Left colon (tissue), 2 donors: ENCODE results near the gene GSTM4. TPM values are rescaled to one million over a fixed set of nuclear protein-coding genes. Genes with fewer than 3 reads are reported as not detected.

Source experiments
- ATAC-seq: fragments of 200-7000 bp; cut with Tn5 transposase; one replicate; pipeline ENCODE4 v1.9.1; 2020; ENCODE audit warnings: mild to moderate bottlenecking, moderate library complexity
- DNase-seq, 2 donors: peaks; one replicate each; pipeline ENCODE4 v3.0.0-alpha.2; 2020
- intact Hi-C, 2 donors: fragments of 100-400 bp; cut with DNase I in 1 of 2; cut with micrococcal nuclease in 1 of 2; formaldehyde crosslinking; loops; one replicate each; pipeline versions ENCODE4 v1.11.2 to v1.14.0; 2022; cut with DNase I, micrococcal nuclease
- total RNA-seq, 2 donors: library from RNA; stranded (reverse); fragmentation: NEBNext Ultra II Directional; extraction: Animal tissue kit (Norgen Biotek cat#: 25700); gene quantifications; one replicate each; pipeline ENCODE4 v1.2.1, GENCODE V29; 2021
- donor health status: DM: no; HTN: no; CAD: no.
- donor health status: DM: yes; HTN: yes; CAD: no.

The GSTM4 gene
- total RNA-seq, 2 donors from 2014 or later, result 74.8 to 83.5 TPM

DNA sequence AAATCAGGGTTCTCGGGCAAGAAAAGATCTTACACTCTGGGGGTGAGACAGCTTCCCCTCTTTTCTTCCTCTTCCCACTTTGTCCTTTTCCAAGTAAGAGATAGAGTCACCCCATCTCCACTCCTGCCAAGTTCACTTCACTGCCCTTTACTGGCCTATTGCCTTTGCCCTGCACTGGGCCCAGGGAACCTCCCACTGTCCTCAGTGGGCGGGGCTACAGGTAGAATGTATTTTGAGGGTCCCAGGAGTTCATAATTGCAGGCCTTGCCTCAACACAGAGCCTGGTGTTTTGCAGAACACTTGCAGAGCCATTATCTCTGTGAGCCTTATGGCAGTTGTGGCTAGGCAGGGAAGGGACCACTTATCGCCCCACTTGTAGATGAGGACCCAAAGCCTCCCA lies 33.0 kb upstream of the GSTM4 start:
- ATAC-seq, result no peak
- no peak for DNase-seq
- intact Hi-C loops, result loop anchor here in 1 of 2 donors (5.0 kb wide), 1 partner anchor 71 kb away; no protein-coding TSS in a partner anchor

DNA sequence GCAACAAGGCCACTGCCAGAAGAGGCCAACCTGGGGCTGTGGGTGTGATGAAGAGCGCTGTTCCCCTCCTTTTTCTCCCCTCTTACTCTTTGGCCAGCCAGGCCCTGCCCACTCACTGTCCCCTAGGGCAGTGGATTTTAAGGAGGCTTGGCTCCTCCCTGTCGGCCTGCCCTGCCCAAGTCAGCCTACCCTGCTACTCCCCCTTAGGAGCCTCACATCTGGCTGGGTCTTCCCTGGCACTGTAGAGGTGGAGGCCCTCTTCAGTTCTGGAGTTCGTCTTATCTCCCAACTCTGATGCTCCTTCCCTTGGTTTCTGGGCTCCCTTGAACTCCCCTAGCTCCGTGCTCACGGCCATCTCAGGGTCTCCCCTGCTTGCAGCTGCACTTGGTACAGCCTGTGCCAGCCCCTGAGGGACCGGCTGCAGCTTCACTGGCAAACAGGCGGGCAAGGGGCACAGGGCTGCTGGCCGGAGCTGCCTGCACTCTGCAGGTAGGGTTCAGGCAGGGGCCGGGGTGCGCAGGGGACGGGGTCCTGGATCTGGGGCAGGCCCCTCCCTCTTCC lies 32.2 kb upstream of the GSTM4 start:
- no peak for ATAC-seq
- no peak for DNase-seq
- intact Hi-C loops, result loop anchor here in 1 of 2 donors (5.0 kb wide), 1 partner anchor 71 kb away; no protein-coding TSS in a partner anchor

DNA sequence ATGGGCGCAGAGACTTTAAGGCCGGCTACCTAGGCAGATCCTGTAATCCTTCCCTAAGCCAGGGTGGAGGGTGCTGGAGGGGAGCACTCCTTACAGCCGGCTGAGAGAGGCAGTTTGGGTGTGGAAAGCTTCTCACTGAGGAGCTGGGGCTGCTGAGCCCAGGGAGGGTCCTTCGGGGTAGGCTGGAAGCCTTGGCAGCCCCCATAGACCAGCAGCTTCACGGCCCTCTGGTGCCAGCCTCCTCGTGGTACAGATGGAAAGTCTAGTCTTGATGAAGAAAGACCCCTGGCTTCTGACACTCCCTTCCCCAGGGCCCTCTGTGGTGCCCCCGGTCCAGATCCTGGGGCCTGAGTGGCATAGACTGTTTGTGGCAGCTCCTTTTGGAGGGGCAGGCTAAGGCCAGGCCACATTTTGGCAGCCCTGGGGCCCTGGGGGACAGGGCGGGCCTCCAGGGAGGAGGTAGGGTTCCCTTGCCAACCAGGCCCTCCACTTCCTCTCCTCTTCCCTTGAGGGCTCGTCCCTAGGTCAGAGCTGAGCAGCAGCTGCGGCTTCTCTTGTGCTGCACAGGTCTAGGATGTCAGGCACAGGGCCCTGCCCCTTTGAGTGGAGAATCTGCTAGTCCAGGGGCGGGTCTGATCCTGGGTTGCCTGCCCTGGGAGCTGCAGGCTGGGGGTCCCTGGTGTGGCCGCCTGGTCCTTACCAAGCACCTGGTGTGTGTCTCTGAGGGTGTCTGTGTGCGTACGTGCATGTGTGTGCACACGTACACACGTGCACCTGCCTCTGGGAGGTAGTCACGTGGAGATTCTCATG lies 31.5 kb upstream of the GSTM4 start:
- ATAC-seq, result no peak
- intact Hi-C loops, result loop anchor here in 1 of 2 donors (5.0 kb wide), 1 partner anchor 72 kb away; no protein-coding TSS in a partner anchor
- no peak for DNase-seq

DNA sequence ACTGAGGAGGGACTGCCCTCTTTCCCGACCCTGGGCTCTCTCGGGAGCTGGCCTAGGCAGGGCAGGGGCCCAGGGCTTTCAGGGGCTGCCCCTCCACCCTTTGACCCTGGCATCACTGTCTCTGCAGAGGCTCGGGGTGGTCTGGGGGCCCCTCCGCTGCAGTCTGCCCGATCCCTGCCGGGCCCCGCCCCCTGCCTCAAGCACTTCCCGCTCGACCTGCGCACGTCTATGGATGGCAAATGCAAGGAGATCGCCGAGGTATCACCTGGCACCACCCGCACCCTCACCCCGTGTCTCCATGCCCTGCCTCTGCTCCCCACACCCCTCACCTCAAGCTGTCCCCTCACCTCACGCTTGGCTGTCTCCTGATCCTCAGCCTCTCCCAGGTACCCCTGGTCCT lies 30.7 kb upstream of the GSTM4 start:
- no peak for ATAC-seq
- intact Hi-C loops, result no loop called here
- DNase-seq, result no peak

DNA sequence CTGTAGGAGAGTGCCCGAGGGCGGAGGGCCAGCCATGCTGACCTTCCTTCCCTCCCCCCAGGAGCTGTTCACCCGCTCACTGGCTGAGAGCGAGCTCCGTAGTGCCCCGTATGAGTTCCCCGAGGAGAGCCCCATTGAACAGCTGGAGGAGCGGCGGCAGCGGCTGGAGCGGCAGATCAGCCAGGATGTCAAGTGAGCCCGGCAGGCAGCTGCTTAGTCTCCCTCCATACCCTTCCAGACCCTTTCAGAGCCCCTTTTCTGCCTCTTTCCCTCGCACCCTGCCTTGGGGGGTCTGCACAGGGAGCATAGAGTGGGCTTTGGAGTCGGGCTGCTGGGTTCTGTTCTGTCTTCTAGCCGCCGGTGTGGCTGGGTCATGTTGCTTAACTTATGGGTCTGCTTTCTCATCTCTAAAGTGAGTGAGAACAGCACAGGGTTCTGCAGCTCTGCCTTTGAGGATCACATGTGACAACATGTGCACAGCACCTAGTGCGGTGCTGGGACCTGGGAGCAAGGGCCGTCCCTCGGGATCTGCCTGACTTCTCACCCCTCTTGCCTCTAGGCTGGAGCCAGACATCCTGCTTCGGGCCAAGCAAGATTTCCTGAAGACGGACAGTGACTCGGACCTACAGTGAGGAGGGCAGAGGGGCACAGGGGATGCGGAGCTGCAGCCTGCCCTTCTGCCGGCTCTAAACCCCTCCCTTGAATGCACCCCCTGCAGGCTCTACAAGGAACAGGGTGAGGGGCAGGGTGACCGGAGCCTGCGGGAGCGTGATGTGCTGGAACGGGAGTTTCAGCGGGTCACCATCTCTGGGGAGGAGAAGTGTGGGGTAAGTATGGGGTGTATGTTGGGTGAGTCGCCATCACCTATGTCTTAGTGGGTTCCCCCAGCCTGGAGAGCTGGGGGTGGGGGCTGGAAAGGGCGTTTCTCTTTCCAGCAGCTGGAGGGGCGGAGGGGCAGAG lies 30.0 kb upstream of the GSTM4 start:
- intact Hi-C loops, result no loop called here
- DNase-seq (no peak), ATAC-seq (no peak)

DNA sequence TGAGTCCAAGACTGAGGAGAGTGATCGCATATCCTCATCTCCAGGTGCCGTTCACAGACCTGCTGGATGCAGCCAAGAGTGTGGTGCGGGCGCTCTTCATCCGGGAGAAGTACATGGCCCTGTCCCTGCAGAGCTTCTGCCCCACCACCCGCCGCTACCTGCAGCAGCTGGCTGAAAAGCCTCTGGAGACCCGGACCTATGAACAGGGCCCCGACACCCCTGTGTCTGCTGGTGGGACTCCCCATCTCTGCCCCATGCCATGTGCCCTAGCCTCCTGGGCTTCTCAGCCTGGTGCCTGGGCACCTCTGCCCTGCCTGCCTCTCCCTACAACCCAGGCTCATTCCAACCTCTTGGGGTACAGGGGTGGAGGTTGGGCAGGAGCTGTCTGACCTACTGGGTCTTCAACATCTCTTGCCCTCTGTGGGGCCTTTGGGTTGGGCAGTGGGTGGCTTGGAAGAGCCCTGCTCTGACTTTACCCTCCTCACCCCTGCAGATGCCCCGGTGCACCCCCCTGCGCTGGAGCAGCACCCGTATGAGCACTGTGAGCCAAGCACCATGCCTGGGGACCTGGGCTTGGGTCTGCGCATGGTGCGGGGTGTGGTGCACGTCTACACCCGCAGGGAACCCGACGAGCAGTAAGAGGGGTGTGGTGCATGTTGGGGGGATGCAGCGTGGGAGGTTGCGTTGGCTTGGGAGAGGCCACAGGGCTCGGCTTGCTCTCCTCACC lies 29.1 kb upstream of the GSTM4 start:
- no peak for ATAC-seq
- DNase-seq, result no peak
- intact Hi-C loops, result no loop called here

DNA sequence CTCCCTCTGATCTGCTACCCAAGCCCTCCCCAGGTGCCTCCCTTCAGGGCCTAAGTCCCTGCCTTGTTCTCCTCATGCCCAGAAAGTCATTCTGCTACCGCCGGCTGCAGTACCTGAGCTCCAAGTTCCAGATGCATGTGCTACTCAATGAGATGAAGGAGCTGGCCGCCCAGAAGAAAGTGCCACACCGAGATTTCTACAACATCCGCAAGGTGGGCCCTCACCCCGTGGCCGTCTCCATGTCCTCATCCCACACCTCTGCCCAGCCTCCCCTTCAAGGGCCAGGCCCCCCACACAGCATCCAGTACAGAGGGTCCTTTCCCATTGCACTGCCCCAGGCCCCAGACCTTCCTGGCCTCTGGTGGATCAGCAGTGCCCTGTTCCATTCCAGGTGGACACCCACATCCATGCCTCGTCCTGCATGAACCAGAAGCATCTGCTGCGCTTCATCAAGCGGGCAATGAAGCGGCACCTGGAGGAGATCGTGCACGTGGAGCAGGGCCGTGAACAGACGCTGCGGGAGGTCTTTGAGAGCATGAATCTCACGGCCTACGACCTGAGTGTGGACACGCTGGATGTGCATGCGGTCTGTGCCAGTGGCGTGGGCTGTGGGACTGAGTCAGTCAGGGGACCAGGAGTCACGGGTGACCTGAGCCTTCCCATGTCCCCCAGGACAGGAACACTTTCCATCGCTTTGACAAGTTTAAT lies 28.1 kb upstream of the GSTM4 start:
- ATAC-seq, result no peak
- intact Hi-C loops, result no loop called here

DNA sequence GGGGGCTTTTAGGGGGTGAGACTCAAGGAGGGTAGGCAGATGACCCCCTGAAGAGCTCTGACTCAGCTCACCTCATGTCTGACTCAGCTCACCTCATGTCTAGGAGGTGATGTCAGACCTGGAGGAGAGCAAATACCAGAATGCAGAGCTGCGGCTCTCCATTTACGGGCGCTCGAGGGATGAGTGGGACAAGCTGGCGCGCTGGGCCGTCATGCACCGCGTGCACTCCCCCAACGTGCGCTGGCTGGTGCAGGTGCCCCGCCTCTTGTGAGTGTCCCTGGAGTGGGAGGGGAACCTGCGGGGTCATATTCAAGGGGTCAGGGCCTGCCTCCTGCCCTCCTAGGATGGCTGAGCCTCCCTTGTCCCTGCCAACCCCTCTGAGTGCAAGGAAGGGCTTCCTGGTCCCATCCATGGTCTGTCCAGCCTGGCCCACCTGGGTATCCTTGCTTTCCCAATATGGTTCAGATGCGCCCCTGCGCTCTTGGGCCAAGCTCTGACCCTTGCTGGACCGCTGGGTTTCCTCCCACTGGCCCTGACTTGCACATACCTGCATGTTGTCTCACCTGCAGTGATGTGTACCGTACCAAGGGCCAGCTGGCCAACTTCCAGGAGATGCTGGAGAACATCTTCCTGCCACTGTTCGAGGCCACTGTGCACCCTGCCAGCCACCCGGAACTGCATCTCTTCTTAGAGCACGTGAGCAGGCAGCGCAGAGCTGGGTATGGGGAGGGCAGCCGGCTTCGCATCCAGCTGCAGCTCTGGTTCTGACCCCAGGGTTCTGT lies 27.2 kb upstream of the GSTM4 start:
- intact Hi-C loops, result no loop called here
- ATAC-seq, result no peak
- no peak for DNase-seq

More for the DNA sequence above, 28.1 kb upstream of the GSTM4 start:
- DNase-seq, result no peak

DNA sequence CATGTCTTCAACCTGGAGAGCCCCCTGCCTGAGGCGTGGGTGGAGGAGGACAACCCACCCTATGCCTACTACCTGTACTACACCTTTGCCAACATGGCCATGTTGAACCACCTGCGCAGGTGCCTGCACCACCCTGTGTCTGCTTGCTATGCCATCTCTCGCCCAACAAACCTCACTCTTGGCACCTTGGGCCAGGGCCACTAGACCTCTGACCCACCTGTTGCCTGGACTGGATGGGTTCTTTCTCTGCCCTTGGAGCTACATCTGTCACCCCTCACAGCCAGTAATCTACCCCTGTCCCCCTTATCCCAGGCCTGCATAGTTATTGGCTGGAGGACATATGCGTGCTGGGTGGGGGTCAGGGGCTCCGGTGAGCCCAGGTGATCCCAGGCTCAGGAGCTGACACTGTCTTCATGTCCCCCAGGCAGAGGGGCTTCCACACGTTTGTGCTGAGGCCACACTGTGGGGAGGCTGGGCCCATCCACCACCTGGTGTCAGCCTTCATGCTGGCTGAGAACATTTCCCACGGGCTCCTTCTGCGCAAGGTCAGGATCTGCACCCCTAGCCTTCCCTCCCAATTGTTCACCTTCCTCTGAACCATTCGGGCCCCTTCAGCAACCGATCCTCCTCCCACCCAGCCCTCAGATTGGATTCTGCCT lies 26.4 kb upstream of the GSTM4 start:
- intact Hi-C loops, result loop anchor here in 1 of 2 donors (5.0 kb wide), 1 partner anchor 87 kb away; no protein-coding TSS in a partner anchor
- no peak for ATAC-seq
- DNase-seq, result no peak

DNA sequence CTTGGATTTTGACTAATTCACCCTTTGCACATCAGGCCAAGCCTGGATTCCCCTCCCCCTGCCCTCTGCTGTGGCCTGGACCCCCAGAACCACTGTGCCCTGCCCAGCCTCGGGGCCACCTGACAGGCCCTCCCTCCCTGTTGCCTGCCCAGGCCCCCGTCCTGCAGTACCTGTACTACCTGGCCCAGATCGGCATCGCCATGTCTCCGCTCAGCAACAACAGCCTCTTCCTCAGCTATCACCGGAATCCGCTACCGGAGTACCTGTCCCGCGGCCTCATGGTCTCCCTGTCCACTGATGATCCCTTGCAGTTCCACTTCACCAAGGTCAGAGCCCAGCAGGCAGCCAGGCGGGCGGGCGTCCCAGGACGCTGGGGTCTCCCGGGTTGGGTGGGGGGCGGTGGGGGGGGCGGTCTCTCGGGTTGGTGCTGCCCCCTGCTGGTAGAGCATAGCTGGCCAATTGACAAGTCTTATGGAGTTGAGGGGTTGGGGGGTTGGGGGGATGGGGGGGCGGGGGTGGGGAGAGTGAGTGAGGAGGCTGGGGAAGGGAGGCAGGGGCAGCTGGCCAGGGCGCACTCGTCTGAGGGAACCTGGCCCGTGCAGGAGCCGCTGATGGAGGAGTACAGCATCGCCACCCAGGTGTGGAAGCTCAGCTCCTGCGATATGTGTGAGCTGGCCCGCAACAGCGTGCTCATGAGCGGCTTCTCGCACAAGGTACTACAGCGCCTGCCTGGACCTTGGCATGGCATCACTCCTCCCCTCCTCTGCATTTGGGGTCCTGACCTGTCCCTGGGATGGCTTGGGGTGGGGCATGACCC lies 25.6 kb upstream of the GSTM4 start:
- no peak for DNase-seq
- no peak for ATAC-seq

DNA sequence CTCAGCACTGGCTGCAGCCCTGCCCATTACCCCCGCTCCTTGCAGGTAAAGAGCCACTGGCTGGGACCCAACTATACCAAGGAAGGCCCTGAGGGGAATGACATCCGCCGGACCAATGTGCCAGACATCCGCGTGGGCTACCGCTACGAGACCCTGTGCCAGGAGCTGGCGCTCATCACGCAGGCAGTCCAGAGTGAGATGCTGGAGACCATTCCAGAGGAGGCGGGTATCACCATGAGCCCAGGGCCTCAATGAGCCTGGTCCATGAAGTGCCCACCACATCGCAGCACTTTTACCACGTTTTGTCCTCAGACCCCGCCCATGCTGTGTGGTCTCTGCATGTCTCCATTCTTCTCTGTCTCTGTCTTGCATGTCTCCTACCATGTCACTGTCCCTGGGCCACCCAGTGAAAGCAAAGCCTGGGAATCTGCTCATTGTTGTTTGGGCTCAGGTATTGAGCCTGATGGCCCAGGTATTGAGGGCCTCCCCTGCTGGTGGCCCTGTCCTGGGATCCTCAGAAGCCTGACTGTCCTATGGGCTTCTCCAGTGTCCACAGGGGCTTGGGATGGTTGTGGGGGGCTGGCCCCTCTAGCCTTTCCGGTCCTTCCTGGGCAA lies 24.9 kb upstream of the GSTM4 start:
- ATAC-seq, result no peak
- DNase-seq, result no peak
- intact Hi-C loops, result loop anchor here in 1 of 2 donors (5.0 kb wide), 1 partner anchor 89 kb away; no protein-coding TSS in a partner anchor

More for the DNA sequence above, 25.6 kb upstream of the GSTM4 start:
- intact Hi-C loops, result loop anchor here in 1 of 2 donors (5.0 kb wide), 1 partner anchor 88 kb away; no protein-coding TSS in a partner anchor

DNA sequence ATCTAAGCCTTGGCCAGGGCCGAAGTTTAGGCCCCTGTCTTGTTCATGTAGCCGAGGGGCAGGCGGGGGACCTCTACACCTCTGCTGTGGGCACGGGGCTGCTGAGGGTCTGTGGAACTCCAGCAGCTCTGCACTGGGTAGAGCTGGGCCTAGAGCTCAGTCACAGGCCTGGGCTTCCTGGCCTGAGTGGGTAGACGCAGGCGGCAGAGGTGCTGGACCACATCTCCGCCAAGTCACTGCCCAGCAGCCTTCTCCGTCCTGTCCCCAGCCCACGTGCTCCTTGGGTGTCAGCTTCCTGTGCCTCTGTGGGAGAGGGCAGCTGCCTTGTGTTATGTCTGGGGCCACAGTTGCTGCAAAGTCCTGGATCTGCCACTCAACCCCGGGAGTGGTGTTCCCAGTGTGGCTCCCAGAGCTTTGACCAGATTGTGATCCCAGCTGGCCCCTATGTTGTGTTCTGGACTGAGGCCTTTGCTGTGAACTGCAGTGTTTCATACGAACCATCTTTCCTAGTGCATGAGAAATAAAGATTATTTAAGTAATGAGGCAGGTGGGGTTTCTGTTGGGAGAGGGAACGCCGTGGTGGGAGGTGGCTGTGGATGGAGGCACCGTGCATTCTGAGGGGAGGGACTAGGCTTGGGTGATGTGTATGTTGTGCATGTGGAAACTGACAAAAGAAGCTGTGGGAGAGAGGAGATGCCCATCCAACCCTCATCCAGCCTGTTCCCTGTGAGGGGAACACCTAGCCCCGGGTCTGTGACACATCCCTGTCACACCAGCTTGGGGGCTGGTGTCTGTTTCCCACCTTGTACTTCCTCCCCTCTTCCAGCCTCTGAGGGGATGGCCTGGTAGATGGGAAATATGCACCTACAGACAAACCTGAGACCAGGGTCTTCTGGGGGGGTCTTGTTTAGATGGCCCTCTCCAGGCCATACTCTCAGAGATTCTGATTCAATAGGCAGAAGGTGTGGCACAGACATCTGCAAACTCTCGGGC lies 24.1 kb upstream of the GSTM4 start:
- DNase-seq (no peak), ATAC-seq (no peak)
- intact Hi-C loops, result loop anchor here in 1 of 2 donors (5.0 kb wide), 1 partner anchor 90 kb away; no protein-coding TSS in a partner anchor

DNA sequence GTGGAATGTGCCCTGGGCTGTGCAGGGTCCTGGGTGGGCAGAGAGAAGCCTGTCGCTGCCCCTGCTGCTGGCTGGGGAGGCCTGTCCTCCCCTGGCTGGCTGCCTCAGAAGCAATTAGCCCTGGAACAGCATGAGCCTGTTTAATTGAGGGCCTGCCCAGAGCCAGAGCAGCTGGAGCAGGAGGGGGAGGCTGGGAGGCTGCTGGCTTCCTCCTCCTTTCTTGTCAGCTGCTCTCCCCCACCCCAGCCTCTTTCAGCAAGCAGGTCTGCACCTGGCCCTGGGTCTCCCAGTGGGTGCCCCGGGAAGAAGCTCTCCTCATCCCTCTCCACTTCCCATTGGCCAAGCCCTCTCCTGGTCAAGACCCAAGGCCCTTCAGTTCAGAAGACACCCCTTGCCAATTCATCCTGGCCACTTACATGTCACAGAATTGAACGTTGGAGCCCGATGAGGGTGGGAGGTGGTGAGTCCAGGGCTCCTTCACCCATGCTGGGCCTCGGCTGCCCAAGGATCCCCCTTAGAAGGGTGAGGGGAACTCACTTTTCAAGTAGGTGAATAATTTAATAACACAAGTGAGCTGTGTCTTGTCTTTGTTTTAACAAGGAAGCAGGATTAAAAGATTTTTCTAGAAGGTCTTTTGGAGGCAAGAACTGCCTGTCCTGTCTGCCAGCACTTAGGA lies 23.1 kb upstream of the GSTM4 start:
- DNase-seq, result peak; percentile 53 to 60
- peak; percentile 70 for ATAC-seq
- intact Hi-C loops, result loop anchor here in 1 of 2 donors (5.0 kb wide), 1 partner anchor 91 kb away; no protein-coding TSS in a partner anchor
